NCI-H446 treated with DMSO at 0.1 percent for 48 hours (cell line): ENCODE results near the gene MBD5.

Experiments
- DNase-seq: peaks from one replicate; lab custom pipeline; 2025; lab: John Stamatoyannopoulos, UW

The MBD5 gene

GRCh38 chr2:148303161-148303560 is 282.3 kb downstream of the MBD5 start:
- DNase-seq: peak; percentile 7

- DNase-seq: peak; percentile 26
These were observed 284.6 kb downstream of the MBD5 start for GRCh38 chr2:148305476-148305875.

GRCh38 chr2:148306027-148306426 is 285.1 kb downstream of the MBD5 start:
- DNase-seq: no peak

- DNase-seq: no peak
These were observed 296.7 kb downstream of the MBD5 start for GRCh38 chr2:148317598-148317997.

GRCh38 chr2:148338541-148338940 is 317.6 kb downstream of the MBD5 start:
- no peak for DNase-seq

GRCh38 chr2:148342086-148342485 is 321.2 kb downstream of the MBD5 start:
- no peak for DNase-seq

- no peak for DNase-seq
These were observed 329.3 kb downstream of the MBD5 start for GRCh38 chr2:148350199-148350598.

GRCh38 chr2:148351437-148352143 is 330.7 kb downstream of the MBD5 start:
- DNase-seq: no peak

GRCh38 chr2:148358375-148358774 is 337.5 kb downstream of the MBD5 start:
- DNase-seq: no peak

- no peak for DNase-seq
These were observed 339.8 kb downstream of the MBD5 start for GRCh38 chr2:148360662-148361061.

GRCh38 chr2:148362144-148362796 is 341.4 kb downstream of the MBD5 start:
- no peak for DNase-seq

GRCh38 chr2:148375214-148375613 is 354.3 kb downstream of the MBD5 start:
- DNase-seq: no peak

GRCh38 chr2:148391324-148391723 is 370.4 kb downstream of the MBD5 start:
- DNase-seq: no peak

- no peak for DNase-seq
These were observed 381.9 kb downstream of the MBD5 start for GRCh38 chr2:148402786-148403185.

GRCh38 chr2:148410899-148411298 is 390.0 kb downstream of the MBD5 start:
- no peak for DNase-seq

GRCh38 chr2:148416248-148416647 is 395.4 kb downstream of the MBD5 start:
- DNase-seq: no peak

- no peak for DNase-seq
These were observed 409.2 kb downstream of the MBD5 start for GRCh38 chr2:148430101-148430500.

GRCh38 chr2:148447877-148448276 is 427.0 kb downstream of the MBD5 start:
- no peak for DNase-seq

- DNase-seq: no peak
These were observed 429.6 kb downstream of the MBD5 start for GRCh38 chr2:148450531-148450930.

GRCh38 chr2:148451046-148451445 is 430.2 kb downstream of the MBD5 start:
- DNase-seq: no peak

- DNase-seq: no peak
These were observed 434.9 kb downstream of the MBD5 start for GRCh38 chr2:148455791-148456190.

GRCh38 chr2:148458171-148458570 is 437.3 kb downstream of the MBD5 start:
- no peak for DNase-seq

- DNase-seq: no peak
These were observed 438.5 kb downstream of the MBD5 start for GRCh38 chr2:148459377-148459778.

GRCh38 chr2:148461876-148462275 is 441.0 kb downstream of the MBD5 start:
- DNase-seq: no peak
